Medulla oblongata (tissue), 1 donor: ENCODE measurements around the gene ZCCHC24.

Source experiments
- DNase-seq: peaks from one replicate; pipeline ENCODE4 v3.0.0-alpha.2; 2015; ENCODE audit errors: extremely low spot score

Gene ZCCHC24

DNA sequence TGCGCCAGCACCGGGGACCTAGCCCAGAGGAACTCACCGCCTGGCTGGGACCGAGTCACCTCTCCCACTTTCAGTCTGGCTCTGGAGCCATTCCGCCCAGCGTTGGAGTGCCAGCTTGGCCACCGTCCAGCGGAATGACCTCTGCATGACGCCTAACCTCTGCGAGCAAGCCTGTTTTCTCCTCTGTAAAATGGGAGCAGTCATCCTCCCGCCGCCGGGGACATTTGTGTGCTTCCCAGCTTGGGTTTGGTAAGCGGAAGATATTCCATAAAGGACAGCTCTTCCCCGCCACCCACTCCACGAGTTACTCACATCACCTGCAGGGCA lies 1.3 kb upstream of the ZCCHC24 start:
- DNase-seq: peak; percentile 37

DNA sequence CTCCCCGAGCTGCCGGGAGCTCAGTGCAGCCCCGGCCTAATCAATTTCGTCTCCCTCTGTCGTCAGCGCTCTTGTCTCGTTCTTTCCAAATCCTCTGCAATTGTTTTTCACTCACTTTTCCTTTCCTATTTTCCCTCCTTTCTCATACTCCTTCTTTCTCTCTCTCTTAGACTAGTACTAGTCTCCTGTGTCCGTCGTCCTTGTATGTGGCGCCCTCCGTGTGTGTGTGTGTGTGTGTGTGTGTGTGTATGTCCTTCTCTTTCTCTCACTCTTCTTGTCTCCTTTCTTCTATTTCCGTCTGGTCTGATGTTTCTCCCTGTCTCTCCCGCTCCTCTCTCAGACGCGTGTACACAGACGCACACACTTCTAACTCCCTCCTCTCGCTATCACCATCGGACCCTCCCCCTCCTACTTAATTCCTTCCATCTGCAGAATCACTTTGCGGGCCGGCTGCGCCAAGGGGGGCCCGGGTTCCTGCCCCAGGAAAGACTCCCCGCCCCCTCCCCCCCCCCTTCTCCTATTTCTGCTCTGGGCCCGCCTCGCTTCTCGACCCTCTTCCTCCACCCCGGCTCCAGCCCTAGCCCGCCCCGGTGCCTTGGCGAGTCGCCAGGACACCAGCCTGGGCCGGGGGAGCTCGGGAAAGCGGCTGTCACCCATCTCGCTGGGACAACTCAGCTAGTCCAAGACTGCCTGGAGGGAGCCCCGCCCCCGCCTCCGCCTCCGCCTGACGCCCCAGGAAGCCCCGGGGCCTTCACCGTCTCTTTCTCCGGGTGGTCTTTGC lies 743 bp upstream of the ZCCHC24 start:
- no peak for DNase-seq

DNA sequence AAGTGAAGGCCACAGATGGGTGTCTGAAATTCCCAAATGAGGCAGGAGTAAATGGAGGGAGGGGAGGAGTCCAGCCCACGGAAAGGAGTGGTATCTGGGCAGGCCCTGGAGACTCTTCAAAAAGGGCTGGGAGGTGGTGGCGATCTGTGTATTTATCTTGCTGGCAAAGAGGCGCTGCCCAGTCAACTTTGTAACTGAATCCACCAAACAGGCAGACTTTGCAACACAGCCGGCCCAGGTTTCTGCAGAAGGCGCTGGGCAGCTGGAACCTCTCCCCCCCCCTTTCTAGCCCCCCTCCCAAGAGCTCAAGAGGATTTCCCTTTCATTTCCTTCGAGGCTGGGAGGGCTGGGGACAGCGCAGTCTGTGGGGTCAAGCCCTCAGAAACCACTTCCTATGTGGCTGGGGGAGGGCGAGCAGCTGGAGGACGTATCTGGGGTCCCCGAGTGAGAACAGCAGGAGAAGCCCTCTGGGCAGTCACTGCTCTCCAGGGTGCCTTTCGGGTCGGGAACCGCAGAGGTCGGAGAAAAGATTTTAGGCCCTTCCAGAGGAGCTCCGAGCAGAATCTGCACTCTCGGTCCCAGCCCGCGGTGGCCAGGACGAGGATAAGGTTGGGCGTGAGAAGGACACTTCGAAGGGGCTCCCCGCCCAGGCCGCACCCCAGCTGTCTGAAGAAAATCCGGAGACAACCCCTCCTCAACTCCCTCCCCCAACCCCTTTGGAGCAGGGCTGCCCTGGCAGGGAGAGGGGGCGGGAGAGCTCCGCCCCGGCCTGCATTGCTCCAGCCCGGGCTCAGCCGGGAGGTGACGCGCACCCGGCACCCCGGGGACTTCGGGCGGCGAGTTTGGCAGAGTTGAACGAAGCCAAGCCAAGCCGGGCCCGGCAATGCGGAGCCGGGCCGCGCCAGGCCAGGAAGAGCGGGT lies 965 bp downstream of the ZCCHC24 start:
- peak; percentile 62 for DNase-seq

DNA sequence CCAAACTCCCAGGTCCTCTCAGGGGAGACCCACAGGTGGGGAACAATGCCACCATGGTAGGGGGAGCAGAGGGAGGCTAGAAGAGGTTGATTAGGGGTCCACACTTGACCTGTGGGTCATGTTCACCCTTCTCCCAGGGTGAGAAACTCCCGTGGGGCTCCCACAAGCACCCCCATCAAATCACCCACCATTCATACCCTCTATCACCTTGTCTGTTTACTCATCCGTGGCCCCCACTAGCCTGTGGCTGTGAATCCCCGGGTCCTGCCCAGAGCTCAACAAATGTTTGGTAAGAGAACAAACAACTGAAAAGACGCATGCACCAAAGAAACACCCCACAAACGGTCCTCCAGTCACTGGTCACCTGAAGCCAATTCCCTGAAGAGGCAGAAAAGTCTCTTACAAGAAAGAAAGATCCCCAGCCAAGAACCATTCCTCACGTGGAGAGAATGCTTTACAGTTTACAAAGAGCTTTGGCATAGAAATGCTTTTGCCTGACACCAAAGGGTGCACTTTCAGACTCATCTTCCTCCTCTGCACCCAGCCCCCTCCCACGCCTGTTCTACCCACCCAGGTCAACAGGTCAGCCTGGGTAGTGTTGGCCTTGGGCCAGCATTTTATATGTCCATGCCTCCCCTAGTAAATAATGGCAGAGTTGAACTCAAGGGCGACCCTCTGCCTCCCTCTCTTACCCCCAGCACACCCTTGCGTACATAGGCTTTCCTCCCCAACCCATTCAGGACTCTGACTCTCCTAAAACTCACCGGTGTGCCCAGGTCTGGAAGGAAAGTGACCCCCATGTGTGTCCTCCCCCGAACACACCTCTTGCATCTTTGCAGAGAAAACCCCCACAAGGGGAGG lies 1.9 kb downstream of the ZCCHC24 start:
- peak; percentile 42 for DNase-seq

DNA sequence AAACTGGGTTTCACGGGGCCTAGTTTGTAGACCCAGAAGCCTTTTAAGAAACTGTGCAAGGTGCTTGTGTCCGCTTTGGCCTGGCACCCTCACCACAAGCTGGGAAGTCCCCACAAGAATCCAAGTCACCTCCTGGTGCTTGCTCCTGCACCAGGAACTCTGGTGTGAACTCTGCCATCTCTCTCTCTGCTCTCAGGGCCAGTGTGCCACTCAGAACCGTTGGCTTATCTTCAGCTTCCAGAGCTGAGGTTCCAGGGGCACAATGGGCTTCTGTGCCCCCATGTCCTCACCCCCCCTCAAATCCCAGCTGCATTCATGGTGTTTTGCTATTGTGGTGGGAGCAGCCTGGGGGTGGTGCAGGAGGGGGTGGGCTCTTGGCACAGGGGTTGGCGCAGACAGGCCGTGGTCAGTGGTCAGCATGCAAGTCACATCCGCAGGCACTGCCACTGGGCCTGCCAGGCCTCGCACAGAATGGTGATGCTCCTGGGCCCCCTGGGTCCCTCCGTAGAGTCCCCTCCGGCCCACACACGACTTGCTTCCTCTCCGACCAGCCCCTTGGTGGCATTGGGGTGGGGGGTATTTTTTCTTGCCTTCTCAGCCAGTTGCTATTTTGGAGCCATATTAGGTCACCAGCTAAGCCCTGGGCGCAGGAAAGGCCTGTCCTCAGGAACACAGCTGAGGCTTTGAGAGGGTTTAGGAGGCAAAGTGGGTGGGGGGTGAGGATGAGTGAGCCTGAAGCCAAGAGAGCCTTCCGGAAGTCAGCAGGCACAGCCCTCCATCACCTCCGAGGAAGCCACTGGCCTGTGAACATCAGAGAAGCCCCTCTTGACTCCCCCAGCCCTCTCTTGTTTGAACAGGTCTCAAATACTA lies 3.0 kb downstream of the ZCCHC24 start:
- peak; percentile 95 for DNase-seq

DNA sequence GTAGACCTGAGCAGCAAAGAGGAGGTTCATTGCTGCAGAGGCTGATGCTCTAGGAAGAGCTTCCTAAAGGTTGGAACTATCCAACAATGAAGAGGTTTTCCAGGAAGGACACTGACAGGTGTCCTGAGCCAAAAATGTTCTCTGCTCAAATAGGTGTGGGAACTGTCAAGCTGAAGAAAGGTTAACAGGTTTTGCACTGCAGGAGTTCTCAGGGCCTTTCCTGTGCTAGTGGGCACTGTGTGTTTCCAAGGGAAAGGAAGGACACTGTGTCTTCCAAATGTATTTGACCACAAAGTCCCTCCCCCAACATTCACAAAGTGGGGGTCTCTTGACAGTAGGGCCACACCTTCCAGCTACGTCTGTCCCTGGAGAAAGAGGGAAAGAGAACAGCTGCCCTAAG lies 4.0 kb downstream of the ZCCHC24 start:
- no peak for DNase-seq

DNA sequence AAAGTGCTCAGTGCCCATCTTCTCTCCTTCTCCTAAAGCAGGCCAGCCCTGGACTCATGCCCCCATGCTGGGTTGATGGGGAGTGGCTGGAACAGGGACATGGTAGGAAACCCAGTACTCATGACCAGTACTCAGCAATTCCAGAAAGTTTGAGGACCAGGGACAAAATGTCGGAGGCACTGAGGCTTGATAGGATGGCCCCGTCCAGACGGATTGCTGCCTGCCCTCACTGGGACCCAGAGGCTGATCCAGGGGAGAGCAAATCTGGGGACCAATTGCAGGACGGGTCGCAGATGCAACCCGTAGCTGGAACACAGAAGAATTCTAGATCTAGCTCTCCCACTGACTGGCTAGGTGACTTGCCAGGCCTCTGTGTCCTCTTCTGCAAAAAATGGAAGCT lies 5.1 kb downstream of the ZCCHC24 start:
- no peak for DNase-seq

DNA sequence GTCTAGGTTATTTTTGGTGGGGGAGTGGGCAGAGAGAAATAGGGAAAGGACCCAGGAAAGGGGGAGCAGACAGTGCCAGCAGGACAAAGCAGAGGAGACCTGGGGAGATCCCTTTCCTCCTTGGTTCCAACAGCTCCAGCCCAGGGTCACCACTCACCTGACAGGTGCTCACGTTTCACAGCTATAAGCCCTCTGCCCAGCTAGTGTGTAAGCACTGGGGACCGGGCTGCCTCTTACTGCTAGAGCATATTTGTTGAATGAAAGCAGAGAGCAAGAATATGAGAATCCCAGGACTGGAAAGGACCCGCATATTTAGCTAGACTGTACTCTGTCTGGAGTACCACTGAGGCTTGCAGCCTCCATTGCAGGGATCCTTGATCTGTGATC lies 6.7 kb downstream of the ZCCHC24 start:
- no peak for DNase-seq

DNA sequence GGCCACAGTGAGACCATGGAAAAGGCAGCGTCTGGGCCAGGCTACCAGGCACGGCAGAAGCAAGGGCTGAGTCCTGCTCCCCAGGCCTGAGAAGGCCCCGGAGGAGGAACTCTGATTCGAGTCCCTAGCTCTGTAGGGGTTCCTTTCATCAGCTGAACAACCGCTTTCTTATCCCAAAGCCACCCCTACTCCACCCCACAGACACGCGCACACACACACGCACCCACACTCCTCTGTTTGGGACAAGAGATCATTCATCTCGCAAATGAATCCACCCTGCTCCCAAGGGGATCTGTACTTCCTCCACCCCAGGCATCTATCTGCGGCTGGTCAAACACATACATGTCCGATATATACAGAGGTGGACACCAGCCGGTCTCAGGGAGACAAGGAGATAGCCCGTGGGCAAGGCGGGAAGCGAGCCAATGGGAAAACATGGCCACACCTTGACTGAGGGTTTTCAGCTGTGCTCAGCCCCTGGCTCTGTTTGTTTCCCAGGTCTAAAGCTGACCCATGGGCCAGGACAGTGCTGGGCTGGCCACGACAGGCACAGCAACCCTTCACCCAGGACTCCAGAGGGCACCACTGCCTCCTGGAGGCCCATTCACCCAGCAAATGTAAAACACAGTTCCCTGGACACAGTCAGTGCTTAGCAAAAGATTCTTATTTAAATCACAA lies 7.3 kb downstream of the ZCCHC24 start:
- DNase-seq: peak; percentile 66

DNA sequence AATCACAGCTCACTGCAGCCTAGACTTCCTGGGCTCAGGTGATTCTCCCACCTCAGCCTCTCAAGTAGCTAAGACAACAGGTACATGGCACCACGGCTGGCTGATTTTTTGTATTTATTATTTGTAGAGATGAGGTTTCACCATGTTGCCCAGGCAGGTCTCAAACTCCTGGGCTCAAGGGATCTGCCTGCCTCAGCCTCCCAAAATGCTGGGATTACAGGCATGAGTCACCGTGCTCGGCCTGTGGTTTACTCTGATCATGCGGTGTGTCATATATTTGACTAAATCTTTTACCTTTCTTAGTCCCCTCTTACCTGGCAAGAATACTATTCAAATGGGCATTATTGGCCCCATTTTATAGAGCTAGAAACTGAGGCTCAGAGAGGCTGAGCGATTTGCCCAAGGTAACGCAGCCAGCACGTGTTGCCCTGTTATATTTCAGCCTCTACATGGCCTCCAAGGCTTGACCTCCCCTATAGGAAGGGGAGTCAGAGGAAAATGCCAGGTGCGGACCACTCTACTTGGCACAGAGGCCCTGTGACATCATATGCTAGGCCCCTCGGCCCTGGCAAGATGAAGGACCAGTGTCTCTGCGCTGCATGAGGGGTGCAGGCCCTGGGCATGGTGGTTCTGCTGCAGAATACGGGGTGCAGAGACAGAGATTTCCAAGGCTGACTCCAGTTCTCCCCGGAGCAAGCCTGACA lies 8.2 kb downstream of the ZCCHC24 start:
- DNase-seq: no peak

DNA sequence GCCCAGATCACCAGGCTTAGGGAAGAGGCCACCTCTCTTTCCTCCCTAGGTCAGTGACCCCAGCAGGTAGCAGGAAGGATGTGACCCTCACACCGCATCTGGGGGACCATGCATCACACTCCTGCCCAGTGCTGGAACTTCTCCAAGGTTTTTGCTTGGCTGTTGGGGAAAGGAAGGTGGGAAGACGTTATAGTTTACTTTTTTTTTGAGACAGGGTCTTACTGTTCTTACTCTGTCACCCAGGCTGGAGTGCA lies 8.6 kb downstream of the ZCCHC24 start:
- DNase-seq: no peak

DNA sequence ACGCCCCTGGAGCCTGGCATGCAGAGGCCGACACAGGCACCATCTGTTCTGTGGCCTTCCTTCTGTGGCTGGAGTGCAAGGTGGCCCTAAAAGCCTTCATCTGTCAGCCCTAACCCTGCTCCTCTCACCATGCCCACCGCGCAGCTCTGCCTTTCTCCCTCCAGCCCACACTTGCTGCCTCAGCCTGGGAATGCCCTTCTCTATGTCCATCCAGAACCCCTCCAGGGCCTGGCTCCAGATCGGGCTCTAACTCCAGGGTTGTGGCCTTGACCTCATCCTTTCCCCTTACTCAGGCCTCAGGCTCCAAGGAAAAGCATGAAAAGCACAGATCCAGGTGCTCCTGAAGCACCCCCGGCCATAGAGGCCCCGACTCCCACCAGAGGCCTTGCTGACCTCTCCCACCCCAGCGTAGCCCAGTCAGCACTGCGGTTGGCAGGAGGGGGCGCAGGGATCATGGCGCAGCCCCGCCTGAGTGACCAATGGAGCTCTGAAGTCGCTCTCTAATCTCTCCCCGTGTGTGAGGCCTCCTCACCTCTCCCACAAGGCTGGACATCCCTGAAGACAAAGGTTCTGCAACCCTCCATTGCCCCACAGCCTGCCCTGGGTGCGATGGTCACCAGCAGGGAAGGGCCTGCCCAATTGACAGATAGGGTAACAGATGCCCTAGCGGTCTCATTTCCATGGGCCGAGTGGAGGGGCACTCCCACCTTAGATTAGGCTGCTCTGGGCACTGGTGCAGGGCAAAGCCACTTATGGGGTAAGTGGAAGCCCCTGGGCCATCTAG lies 9.2 kb downstream of the ZCCHC24 start:
- no peak for DNase-seq

DNA sequence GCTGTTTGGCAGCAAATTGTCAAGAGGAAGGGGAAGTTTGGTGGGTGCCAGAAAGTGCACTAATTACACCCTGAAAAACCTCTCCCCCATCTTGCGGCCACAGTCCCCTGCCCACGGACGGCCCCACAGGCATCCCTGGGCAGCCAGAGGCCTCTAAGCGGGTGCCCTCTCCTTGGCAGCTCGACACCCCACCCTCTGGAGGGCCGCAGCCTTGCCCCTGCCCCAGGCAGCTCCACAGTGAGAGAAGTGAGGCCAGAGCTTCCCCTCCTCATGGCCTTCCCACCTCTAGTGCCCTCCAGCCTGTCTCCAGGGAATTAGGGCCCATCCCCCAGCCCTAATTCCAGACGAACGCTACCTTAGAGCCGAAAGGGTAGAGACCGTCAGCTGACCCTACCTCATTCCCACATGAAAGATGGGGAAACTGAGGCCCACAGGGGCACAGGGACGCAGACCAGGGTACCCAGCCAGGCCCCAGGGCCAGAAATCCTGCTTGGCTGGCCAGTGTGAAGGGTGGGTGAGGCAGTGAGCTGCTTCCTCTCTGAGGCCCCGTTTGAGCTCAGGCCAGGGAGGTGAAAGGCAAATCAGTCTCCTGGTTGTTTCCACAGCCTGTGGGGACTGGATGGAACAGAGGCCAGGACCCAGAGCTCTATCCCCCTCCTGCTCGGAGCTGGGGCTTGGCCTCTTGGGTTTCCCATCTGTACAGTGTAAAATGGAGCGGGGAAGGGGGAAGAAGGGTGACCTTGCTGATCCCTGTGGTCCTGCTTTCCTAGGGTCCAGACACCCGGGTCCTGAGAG lies 10.0 kb downstream of the ZCCHC24 start:
- DNase-seq: no peak

DNA sequence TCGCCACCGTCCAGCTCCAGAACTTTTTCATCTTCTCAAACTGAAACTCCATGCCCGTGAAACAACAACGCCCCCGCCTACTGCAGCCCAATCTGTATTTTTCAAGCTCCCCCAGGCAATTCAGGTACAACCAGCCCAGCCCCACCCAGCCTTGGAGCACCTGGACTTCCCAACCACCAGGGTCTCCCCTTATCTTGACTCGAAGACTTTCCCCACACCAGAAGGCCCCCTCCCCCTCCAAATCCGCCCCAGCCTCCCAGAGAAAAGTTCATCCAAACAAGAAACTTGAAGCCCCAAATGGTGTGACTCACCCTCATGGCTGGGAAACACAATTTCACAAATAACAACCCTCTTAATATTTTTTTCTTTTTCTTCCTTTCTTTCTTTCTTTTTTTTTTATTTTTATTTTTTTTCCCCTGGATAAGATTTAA lies 10.6 kb downstream of the ZCCHC24 start:
- DNase-seq: no peak

DNA sequence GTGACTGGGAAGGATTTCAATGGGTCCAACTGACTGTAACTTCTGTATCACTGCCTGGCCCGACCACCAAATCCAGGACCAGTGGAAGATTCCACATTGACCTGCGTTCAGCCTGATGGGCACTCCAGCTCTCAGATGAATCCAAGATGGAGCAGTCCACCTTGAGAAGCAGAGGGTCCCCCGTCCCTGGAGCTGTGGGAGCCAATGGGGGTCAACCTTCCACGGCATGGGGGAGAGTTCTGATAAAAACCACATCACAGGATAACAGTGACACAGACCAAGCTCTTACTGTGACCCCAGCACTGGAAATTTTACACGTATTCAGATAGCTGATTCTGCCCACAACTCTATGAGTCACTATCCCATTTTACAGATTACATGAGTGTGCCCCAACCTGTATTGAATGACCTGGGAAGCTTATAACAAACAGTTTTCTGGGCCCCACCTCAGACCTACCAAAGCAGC lies 11.2 kb downstream of the ZCCHC24 start:
- no peak for DNase-seq

DNA sequence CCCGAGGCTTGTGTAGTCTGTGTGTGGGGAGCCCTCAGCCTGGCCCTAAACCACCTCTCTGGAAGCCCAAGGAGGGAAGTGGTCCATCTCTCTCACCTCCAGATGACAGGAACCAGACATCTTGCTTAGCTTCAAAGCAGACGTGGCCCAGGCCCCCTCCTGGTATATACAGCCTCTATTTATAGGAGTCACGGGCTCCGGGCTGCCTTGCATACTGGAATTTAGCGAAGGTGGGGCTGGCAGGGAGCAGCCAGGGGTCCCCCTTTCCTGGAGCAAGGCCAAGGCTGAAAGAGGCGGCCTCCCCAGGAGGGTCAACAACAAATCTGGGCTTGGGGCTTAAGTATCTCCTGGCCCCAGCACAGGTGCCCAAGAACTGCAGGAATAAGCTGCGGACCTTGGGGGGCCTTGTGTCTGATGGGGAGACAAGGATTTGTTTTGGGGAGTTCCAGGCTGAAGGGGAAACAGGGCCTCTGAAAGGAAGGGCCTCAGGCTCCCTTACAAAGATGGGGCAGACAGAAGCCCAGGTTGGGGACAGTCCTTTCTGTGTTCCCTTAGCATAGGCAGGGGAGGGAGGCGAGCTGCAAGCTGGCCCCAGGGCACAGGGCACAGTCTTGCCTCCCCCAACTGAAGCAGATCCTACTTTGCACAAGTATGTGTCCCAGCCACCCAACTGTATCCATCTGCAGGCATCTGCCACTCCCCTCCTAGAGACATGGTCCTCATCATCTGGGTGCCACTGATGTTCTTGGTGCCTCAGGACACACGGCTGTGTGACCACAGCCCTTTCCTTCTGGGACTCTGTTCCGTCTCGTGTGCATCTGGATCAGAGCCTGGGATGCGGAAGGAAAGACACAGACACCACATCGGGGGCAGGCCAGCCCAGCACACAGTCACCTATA lies 11.9 kb downstream of the ZCCHC24 start:
- no peak for DNase-seq
